Epithelial cell of proximal tubule (primary cell): ENCODE measurements around the gene ADGRA1. TPM values are rescaled to one million over a fixed set of nuclear protein-coding genes. Genes with fewer than 3 reads are reported as not detected.

ENCODE experiments used
- DNase-seq: peaks from one replicate; pipeline ENCODE4 v3.0.0-alpha.2; 2011; ENCODE audit warnings: low read depth
- H3K4me3 ChIP-seq: 2 replicates; pipeline ENCODE4 v1.5.1; 2011; ENCODE audit warnings: low read depth, mild to moderate bottlenecking, low read length
- total RNA-seq: library from RNA; depleted of rRNA; stranded (reverse); fragments of >200 nt; gene quantifications from 2 replicates; pipeline ENCODE4 v1.2.3, GENCODE V29; 2015
- TF ChIP-seq, protein P1 (sequence below): conservative IDR thresholded peaks from 2 replicates; pipeline ENCODE4 v1.5.1; 2012; ENCODE audit warnings: low read depth, mild to moderate bottlenecking, low read length

Gene ADGRA1
- total RNA-seq, 1 donor from 2014 or later, result not detected

DNA sequence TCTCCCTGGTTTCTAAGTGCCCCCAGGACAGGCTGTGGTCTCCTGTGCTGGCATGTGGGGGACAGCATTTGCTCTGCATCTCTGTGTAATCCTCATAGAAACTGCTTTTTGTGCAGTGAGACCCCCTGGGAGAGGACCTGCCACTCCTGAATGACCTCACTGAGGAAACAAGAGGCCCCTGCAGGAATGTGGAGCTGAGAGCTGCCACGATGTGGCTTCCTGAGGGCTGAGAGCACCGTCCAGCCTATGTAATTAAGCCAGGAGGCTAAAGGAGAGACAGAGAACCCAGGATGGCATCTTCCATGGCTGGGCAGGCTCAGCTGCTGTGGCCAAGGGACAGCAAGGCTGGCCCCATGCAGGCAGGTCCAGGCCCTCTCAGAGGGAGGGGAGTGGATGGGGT, 32.3 kb upstream of the ADGRA1 start:
- TF ChIP-seq, protein P1, sequence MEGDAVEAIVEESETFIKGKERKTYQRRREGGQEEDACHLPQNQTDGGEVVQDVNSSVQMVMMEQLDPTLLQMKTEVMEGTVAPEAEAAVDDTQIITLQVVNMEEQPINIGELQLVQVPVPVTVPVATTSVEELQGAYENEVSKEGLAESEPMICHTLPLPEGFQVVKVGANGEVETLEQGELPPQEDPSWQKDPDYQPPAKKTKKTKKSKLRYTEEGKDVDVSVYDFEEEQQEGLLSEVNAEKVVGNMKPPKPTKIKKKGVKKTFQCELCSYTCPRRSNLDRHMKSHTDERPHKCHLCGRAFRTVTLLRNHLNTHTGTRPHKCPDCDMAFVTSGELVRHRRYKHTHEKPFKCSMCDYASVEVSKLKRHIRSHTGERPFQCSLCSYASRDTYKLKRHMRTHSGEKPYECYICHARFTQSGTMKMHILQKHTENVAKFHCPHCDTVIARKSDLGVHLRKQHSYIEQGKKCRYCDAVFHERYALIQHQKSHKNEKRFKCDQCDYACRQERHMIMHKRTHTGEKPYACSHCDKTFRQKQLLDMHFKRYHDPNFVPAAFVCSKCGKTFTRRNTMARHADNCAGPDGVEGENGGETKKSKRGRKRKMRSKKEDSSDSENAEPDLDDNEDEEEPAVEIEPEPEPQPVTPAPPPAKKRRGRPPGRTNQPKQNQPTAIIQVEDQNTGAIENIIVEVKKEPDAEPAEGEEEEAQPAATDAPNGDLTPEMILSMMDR, result no peak
- DNase-seq, result no peak
- no peak overlapping the region for H3K4me3 ChIP-seq

DNA sequence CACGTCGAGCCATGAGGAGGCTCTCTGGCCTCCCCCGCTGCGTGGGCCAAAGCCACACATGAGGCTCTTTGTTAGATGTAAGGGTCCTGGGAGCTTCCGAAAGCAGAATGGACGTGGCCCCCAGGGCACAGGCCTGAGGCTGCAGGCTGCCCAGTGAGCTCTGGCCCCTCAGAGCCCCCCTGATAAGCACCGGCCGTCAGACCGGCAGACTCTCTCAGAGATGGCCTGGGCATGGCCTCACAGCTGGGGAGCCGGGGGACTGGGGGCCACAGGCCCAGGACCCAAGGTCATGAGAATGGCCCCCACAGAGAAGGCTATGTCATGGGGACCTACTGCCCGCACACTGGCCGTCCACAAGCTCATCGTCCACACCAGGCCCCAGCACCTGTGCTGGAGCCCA, 31.7 kb upstream of the ADGRA1 start:
- DNase-seq, result no peak
- TF ChIP-seq, protein P1, result no peak
- no peak overlapping the region for H3K4me3 ChIP-seq

DNA sequence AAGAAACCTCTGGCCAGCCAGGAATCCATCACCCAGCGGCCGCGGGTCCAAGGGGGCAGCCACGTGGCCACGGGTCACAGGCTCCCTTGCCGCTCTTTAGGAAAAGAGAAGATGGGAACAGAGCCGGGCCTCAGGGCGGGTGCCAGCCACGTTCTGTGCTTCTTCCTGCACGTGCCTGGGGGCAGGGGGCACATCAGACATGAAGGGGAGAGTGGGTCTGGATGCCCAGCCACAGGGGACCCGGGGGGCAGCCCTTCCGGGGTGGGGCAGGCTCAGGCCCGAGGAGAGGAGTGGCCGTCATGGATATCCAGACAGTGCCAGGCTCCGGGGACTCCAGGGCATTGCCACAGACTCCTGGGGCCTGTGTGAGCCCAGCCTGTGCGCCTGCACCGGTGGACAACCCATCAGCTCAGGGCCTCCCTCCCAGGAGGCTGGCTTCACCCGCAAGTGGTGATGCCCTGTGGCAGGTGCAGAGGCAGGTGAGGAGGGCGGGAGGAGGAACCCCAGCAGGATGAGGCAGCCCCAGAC, 31.0 kb upstream of the ADGRA1 start:
- no peak overlapping the region for H3K4me3 ChIP-seq
- no peak for DNase-seq
- TF ChIP-seq, protein P1, result no peak

DNA sequence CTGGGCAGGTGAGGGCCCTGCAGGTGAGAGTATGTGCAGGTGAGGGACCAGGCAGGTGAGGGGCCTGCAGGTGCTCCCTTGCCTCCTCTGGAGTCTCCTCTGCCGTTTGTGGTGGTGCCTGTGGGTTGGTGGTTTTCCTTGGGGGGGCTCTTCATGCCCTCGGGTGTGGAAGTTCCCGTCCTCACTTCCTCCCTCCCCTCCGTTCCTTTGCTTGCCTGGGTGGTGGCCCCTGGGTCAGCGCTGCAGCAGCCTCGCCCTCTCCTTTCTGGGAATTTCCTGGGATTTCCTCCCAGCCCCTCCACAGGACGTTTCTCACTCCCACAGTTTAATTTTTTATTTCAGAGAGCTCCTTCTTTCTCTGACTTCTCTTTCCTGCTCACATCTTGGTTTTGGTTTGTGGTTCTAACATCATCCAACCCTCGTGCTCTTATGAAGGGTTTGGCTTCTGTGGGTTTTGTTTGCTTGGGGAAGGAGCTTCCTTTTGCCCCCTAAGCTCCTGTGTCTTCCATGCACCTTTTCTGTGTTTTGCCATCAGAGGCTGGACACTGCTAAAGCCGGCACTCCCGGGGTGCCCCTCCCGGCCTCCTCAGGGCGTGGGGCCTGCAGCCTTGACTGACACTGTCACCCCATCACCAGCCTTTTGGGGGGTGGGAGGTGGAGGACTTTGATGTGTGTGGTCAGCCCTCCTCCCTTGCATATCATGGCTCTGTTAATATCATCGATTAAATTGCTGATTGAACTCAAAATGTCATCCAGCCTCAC, 29.2 kb upstream of the ADGRA1 start:
- TF ChIP-seq, protein P1, result no peak

DNA sequence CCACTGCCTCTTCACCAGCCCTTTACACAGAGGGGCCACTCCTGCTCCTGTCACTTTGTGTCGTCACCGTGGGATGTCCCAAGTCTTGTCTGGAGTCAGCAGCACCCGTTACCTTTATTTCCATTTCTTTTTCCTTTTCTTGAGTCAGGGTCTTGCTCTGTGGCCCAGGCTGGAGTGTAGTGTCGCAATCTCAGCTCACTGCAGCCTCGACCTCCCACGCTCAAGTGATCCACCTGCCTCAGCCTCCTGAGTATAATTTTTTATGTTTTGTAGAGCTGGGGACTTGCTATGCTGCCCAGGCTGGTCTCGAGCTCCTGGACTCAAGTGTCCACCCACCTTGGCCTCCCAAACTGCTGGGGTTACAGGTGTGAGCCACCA, 28.6 kb upstream of the ADGRA1 start:
- TF ChIP-seq, protein P1, result no peak
- H3K4me3 ChIP-seq, result no peak overlapping the region
- no peak for DNase-seq

More for the DNA sequence above, 29.2 kb upstream of the ADGRA1 start:
- no peak for DNase-seq
- no peak overlapping the region for H3K4me3 ChIP-seq

DNA sequence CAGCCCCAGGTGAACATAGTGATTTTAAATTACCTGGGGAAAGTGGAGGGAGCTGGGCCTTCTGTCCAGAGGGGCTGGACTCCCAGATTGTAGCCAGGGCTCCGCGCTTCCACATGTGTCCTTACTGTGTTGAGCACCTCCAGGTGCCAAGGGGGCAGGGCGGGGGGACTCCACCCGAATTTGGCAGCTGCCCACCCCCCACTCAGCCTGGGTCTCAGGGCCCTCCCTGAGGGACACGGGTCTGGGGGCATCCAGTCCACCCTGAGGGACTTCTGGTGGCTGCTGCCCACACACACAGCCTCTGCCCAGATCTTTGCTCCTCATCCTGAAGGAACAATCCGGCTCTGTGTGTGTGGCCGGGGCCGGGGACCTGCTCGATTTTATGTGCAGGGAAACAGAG, 28.2 kb upstream of the ADGRA1 start:
- DNase-seq, result no peak
- TF ChIP-seq, protein P1, result no peak
- no peak overlapping the region for H3K4me3 ChIP-seq

DNA sequence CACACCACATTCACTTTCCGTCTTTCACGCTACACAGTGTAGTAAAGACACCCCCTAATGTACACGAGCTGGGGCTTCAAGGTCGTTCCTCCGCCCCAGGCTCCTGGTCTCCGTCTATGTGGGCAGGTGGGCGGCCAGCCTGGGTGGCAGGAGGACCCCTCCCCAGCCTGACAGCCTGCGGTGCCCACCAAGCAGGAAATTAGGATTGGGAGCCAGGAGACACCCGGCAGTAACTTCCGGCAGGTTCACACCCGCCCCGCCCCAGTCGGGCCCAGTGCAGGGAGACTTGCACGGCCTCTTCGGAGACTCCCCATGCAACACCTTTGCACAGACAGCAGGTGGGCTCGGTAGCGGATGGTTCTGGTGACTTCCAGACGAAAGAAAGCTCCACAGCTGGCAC, 27.7 kb upstream of the ADGRA1 start:
- TF ChIP-seq, protein P1, result no peak
- no peak overlapping the region for H3K4me3 ChIP-seq
- DNase-seq, result no peak
